ENCODE data around the gene SNAP91. TPM values are rescaled to one million over a fixed set of nuclear protein-coding genes. Genes with fewer than 3 reads are reported as not detected.
A peak's percentile ranks its signal among the peaks of the same experiment; 100 is the strongest.
"Not testable (repeated sequence)": the region's sequence is repeated elsewhere in the genome, so short reads cannot be mapped to it uniquely, and the experiment has no call there.

SNAP91 gene
- total and polyA plus RNA-seq, 10 donors, result 0.17 to 2.9 (median 1.5) TPM

- Histone ChIP-seq H3K4me1 (no peaks in the 10 kb centered on the region), H3K27ac (peak overlapping the region in 2 of 8 donors; percentile 46 to 58), H3K9me3 (no peaks in the 10 kb centered on the region), H3K36me3 (no peaks in the 10 kb centered on the region), H3K4me3 (no peak overlapping the region), H3K27me3 (replicated peaks in 1 of 7) (no peaks in the 10 kb centered on the region)
- TF ChIP-seq, protein P1, sequence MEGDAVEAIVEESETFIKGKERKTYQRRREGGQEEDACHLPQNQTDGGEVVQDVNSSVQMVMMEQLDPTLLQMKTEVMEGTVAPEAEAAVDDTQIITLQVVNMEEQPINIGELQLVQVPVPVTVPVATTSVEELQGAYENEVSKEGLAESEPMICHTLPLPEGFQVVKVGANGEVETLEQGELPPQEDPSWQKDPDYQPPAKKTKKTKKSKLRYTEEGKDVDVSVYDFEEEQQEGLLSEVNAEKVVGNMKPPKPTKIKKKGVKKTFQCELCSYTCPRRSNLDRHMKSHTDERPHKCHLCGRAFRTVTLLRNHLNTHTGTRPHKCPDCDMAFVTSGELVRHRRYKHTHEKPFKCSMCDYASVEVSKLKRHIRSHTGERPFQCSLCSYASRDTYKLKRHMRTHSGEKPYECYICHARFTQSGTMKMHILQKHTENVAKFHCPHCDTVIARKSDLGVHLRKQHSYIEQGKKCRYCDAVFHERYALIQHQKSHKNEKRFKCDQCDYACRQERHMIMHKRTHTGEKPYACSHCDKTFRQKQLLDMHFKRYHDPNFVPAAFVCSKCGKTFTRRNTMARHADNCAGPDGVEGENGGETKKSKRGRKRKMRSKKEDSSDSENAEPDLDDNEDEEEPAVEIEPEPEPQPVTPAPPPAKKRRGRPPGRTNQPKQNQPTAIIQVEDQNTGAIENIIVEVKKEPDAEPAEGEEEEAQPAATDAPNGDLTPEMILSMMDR (IDR thresholded peaks at IDR 0.05 in 8 of 11, conservative IDR thresholded peaks at IDR 0.05 in 3 of 11), result no peak
- WGBS, 5 donors, result 2 to 73% (median 27%) methylated on average over 1 of the region's 1 CpG
- intact Hi-C loops (cut with DNase I; ENCODE audit: low total_unique reads), result no loop called here
- DNase-seq, result no peak
Measured at GRCh38 chr6:83590416-83590815, 118.5 kb downstream of the SNAP91 start.

DNA sequence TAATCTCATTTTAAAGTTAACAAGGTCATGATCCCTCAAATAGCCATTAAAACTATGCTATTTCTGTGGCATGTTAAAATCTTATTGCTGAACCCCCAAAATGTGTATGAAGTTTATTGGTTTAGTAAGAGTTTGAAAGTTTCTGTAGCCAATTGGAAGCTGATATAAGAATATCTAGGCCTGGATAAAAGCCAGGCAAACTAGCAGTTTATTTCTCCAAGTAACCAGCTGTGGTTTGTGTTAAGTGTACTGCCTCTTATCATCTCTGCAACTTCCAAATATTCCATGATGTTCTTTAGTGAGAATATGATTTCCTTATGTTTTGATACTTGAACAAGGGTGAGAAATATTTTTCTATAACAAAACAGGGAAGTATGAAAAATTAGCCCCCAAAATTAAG lies 119.8 kb downstream of the SNAP91 start:
- Histone ChIP-seq H3K36me3 (no peaks in the 10 kb centered on the region), H3K4me1 (no peaks in the 10 kb centered on the region), H3K4me3 (no peak overlapping the region), H3K27me3 (replicated peaks in 1 of 7) (no peaks in the 10 kb centered on the region), H3K9me3 (no peaks in the 10 kb centered on the region), H3K27ac (no peak overlapping the region)
- intact Hi-C loops (cut with DNase I; ENCODE audit: low total_unique reads), result no loop called here
- TF ChIP-seq POLR2A (IDR thresholded peaks at IDR 0.05), result no peak
- TF ChIP-seq POLR2AphosphoS5 (IDR thresholded peaks at IDR 0.05), result no peak
- DNase-seq, result no peak

- DNase-seq, result no peak
- Histone ChIP-seq H3K9me3 (no peaks in the 10 kb centered on the region), H3K27me3 (replicated peaks in 1 of 7) (no peaks in the 10 kb centered on the region), H3K36me3 (no peaks in the 10 kb centered on the region), H3K4me1 (no peaks in the 10 kb centered on the region), H3K27ac (no peak overlapping the region), H3K4me3 (no peak overlapping the region)
- 83 to 91% (median 89%) methylated on average over 1 of the region's 1 CpG for WGBS, 5 donors
- TF ChIP-seq, protein P1 (IDR thresholded peaks at IDR 0.05 in 8 of 11, conservative IDR thresholded peaks at IDR 0.05 in 3 of 11), result no peak
- TF ChIP-seq POLR2AphosphoS5 (IDR thresholded peaks at IDR 0.05) (no peak), POLR2A (IDR thresholded peaks at IDR 0.05) (no peak)
- intact Hi-C loops (cut with DNase I; ENCODE audit: low total_unique reads), result no loop called here
Measured at GRCh38 chr6:83578057-83578456, 130.8 kb downstream of the SNAP91 start.

GRCh38 chr6:83574783-83575182 lies 134.1 kb downstream of the SNAP91 start:
- Histone ChIP-seq H3K4me1 (no peaks in the 10 kb centered on the region), H3K36me3 (no peaks in the 10 kb centered on the region), H3K27me3 (replicated peaks in 1 of 7) (no peaks in the 10 kb centered on the region), H3K9me3 (peaks cover 0 to 4% (median 0%) of the 10 kb centered on the region in 8 donors), H3K4me3 (no peak overlapping the region), H3K27ac (no peak overlapping the region)
- intact Hi-C loops (cut with DNase I; ENCODE audit: low total_unique reads), result no loop called here
- WGBS, 5 donors, result 70 to 86% (median 73%) methylated on average over 6 of the region's 6 CpGs
- TF ChIP-seq, protein P1 (IDR thresholded peaks at IDR 0.05 in 8 of 11, conservative IDR thresholded peaks at IDR 0.05 in 3 of 11), result no peak
- TF ChIP-seq POLR2A (IDR thresholded peaks at IDR 0.05), result no peak
- TF ChIP-seq POLR2AphosphoS5 (IDR thresholded peaks at IDR 0.05), result no peak
- no peak for DNase-seq

DNA sequence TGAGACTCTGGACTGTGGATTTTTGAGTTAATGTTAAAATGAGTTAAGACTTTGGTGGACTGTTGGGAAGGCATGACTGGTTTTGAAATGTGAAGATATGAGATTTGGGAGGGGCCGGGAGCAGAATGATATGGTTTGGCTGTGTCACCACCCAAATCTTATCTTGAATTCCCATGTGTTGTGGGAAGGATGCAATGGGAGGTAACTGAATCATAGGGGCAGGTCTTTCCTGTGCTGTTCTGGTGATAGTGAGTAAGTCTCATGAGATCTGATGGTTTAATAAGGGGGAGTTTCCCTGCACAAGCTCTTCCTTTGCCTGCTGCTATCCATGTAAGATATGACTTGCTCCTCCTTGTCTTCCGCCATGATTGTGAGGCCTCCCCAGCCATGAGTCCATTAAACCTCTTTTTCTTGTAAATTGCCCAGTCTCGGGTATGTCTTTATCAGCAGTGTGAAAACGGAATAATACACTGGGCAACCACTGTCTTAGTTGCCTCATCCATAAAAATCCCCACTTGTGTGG lies 137.2 kb downstream of the SNAP91 start:
- H3K27ac ChIP-seq; H3K4me1 ChIP-seq; H3K36me3 ChIP-seq; DNase-seq; intact Hi-C loops (cut with DNase I; ENCODE audit: low total_unique reads); H3K4me3 ChIP-seq; H3K9me3 ChIP-seq; H3K27me3 ChIP-seq (replicated peaks in 1 of 7): not testable (repeated sequence)
- 71 to 94% (median 87%) methylated on average over 4 of the region's 4 CpGs for WGBS, 5 donors

Data from spleen (tissue), 11 donors.